Mononuclear cell (primary cell): ENCODE data around the gene NSUN2. TPM values are rescaled to one million over a fixed set of nuclear protein-coding genes. Genes with fewer than 3 reads are reported as not detected.
"Not testable (repeated sequence)": the region's sequence is repeated elsewhere in the genome, so short reads cannot be mapped to it uniquely, and the experiment has no call there.

ENCODE experiments used
- H3K27me3 ChIP-seq: 2 replicates; pipeline ENCODE4 v1.6.0; 2011; ENCODE audit warnings: low read length, control low read depth; ENCODE audit not compliant: insufficient read depth
- H3K4me1 ChIP-seq: 2 replicates; pipeline ENCODE4 v1.5.1; 2011; ENCODE audit warnings: mild to moderate bottlenecking, low read length, control low read depth; ENCODE audit not compliant: insufficient read depth
- H3K4me3 ChIP-seq: 2 replicates; pipeline ENCODE4 v1.5.1; 2011; ENCODE audit warnings: mild to moderate bottlenecking, low read length, moderate library complexity
- H3K9me3 ChIP-seq: 2 replicates; pipeline ENCODE4 v1.5.1; 2011; ENCODE audit warnings: low read depth, mild to moderate bottlenecking, control low read depth, low read length
- total RNA-seq: library from RNA; depleted of rRNA; stranded (reverse); fragments of >200 nt; gene quantifications from one replicate; pipeline ENCODE4 v1.2.3, GENCODE V29; 2012

The NSUN2 gene
- 36.0 TPM for total RNA-seq

- peak within 1 kb of the TSS; percentile 84 for H3K4me3 ChIP-seq
- peaks cover 45% of the 10 kb centered on the region for H3K4me1 ChIP-seq
- no peaks in the 10 kb centered on the region for H3K9me3 ChIP-seq
Observed at GRCh38 chr5:6632888-6633468, at the start of gene NSUN2, which contains the start of gene SRD5A1. Gene NSUN2, minus strand, starts transcription at chr5:6633044. Its CDS starts 65 bp downstream, at chr5:6632979. Gene SRD5A1, plus strand, starts transcription at chr5:6633440. Its CDS starts 137 bp downstream, at chr5:6633577.

DNA sequence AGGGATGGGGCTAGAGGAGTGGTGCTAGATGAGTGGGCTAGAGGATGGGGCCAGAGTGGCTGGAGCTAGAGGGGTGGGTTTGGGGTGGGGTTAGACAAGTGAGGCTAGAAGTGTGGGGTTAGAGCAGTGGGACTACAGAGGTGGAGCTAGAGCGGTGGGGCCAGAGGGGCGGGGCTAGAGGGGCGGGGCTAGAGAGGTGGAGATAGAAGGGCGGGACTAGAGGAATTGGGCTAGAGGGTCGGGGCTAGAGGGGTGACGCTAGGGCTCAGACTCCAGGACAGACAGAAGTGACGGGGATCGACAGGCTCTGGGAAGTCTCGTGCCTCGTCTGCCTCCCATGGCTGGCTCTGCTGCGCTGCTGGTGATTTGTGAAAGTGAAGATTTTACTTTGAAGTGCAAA lies 49.4 kb upstream of the NSUN2 start:
- no peak overlapping the region for H3K4me3 ChIP-seq
- no peaks in the 10 kb centered on the region for H3K4me1 ChIP-seq
- H3K9me3 ChIP-seq, result no peaks in the 10 kb centered on the region
- H3K27me3 ChIP-seq, result peaks cover 27% of the 10 kb centered on the region

More at GRCh38 chr5:6632888-6633468, at the start of gene NSUN2, which contains the start of gene SRD5A1:
- H3K27me3 ChIP-seq, result no peaks in the 10 kb centered on the region

DNA sequence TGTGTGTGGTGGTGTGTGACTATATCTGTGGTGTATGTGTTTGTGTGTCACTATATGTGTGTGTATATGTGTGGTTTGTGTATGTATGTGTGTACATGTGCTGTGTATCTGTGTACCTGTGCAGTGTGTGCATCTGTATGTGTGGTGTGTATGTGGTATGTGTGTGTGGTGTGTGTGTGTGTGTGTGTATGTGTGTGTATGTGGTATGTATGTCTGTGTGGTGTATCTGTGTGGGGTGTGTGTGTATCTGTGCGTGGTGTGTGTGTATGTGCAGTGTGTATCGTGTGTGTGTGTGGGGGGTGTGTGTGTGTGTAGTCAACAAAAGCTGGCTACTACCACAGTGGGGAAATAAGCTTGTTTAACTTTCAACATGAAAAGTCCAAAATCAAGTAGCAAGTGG lies 48.8 kb upstream of the NSUN2 start:
- H3K27me3 ChIP-seq, result peaks cover 21% of the 10 kb centered on the region
- no peaks in the 10 kb centered on the region for H3K9me3 ChIP-seq
- H3K4me3 ChIP-seq, result no peak overlapping the region
- H3K4me1 ChIP-seq, result no peaks in the 10 kb centered on the region

- Histone ChIP-seq H3K4me3 (no peak overlapping the region), H3K27me3 (peaks cover 14% of the 10 kb centered on the region), H3K4me1 (no peaks in the 10 kb centered on the region), H3K9me3 (no peaks in the 10 kb centered on the region)
Observed at GRCh38 chr5:6680922-6681321, 48.1 kb upstream of the NSUN2 start.

DNA sequence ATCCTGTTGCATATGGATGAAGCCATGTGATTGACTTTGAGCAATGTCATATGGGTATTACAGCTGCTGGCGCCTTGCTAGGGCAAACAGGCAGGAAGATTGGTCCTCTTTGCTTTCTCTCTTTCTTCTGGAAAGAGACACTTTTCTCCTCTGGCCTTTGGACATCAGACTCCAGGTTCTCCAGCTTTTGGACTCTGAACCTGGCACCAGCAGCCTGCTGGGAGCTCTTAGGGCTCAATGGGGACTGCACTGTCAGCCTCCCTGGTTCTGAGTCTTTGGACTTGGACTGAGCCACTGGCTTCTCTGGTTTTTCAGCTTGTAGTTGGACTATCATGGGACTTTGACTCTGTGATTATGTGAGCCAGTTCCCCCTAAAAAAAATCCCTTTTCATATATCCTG lies 45.5 kb upstream of the NSUN2 start:
- no peak overlapping the region for H3K4me3 ChIP-seq
- H3K27me3 ChIP-seq, result peaks cover 6% of the 10 kb centered on the region
- no peaks in the 10 kb centered on the region for H3K9me3 ChIP-seq
- H3K4me1 ChIP-seq, result no peaks in the 10 kb centered on the region

- Histone ChIP-seq H3K27me3 (no peaks in the 10 kb centered on the region), H3K4me3 (no peak overlapping the region), H3K4me1 (no peaks in the 10 kb centered on the region), H3K9me3 (no peaks in the 10 kb centered on the region)
Observed at GRCh38 chr5:6676702-6677101, 43.9 kb upstream of the NSUN2 start.

GRCh38 chr5:6675784-6676491 lies 43.1 kb upstream of the NSUN2 start:
- H3K9me3 ChIP-seq, result no peaks in the 10 kb centered on the region
- no peak overlapping the region for H3K4me3 ChIP-seq
- no peaks in the 10 kb centered on the region for H3K4me1 ChIP-seq
- H3K27me3 ChIP-seq, result no peaks in the 10 kb centered on the region

DNA sequence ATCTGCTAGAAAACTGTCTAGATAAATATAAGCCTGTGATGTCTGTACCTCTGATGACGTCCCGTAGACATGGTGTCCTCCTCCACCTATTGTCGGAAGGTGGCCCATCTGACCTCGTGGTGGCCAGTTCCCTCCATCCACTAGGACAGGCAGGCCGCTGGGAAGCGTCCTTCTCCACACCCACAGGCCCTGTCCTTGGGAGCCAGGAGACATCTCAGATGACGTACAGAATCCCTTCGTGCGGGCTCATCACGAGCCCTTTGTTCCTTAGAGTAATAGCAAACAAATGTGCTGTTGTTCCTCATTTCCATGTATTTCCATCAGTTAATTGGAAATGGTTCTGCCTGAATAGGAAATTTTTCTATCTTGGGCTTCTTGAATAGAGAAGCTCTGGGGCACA lies 42.0 kb upstream of the NSUN2 start:
- no peaks in the 10 kb centered on the region for H3K27me3 ChIP-seq
- H3K4me1 ChIP-seq, result no peaks in the 10 kb centered on the region
- no peak overlapping the region for H3K4me3 ChIP-seq
- H3K9me3 ChIP-seq, result no peaks in the 10 kb centered on the region

GRCh38 chr5:6674421-6674820 lies 41.6 kb upstream of the NSUN2 start:
- Histone ChIP-seq H3K9me3 (no peaks in the 10 kb centered on the region), H3K27me3 (no peaks in the 10 kb centered on the region), H3K4me1 (no peaks in the 10 kb centered on the region), H3K4me3 (no peak overlapping the region)

GRCh38 chr5:6673963-6674362 lies 41.1 kb upstream of the NSUN2 start:
- Histone ChIP-seq H3K9me3 (no peaks in the 10 kb centered on the region), H3K4me1 (no peaks in the 10 kb centered on the region), H3K4me3 (no peak overlapping the region), H3K27me3 (no peaks in the 10 kb centered on the region)

GRCh38 chr5:6673031-6673430 lies 40.2 kb upstream of the NSUN2 start:
- H3K4me3 ChIP-seq, result no peak overlapping the region
- no peaks in the 10 kb centered on the region for H3K27me3 ChIP-seq
- no peaks in the 10 kb centered on the region for H3K9me3 ChIP-seq
- no peaks in the 10 kb centered on the region for H3K4me1 ChIP-seq

- H3K9me3 ChIP-seq, H3K27me3 ChIP-seq, H3K4me3 ChIP-seq, H3K4me1 ChIP-seq: not testable (repeated sequence)
Observed at GRCh38 chr5:6668717-6669116, 35.9 kb upstream of the NSUN2 start.

DNA sequence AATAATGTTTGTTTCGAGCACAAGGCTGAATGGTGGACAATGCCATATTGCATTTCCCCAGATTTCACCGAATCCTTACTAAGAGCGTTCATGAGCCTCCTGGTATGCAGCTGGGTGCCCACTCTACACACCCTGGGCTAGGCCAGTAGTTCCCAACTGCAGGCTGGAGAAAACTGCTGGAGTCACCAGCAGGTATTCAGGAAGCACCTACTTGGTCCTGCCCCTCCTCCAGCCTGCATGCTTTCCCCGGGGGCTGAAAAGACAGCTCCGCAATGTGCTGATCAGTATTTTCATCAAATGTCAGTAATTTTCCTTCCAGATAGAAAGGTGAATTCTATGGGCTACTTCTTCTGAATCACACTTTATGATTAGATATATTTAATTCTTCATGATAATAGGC lies 34.8 kb upstream of the NSUN2 start:
- H3K4me1 ChIP-seq, result no peaks in the 10 kb centered on the region
- H3K27me3 ChIP-seq, result no peaks in the 10 kb centered on the region
- H3K4me3 ChIP-seq, result no peak overlapping the region
- no peaks in the 10 kb centered on the region for H3K9me3 ChIP-seq

DNA sequence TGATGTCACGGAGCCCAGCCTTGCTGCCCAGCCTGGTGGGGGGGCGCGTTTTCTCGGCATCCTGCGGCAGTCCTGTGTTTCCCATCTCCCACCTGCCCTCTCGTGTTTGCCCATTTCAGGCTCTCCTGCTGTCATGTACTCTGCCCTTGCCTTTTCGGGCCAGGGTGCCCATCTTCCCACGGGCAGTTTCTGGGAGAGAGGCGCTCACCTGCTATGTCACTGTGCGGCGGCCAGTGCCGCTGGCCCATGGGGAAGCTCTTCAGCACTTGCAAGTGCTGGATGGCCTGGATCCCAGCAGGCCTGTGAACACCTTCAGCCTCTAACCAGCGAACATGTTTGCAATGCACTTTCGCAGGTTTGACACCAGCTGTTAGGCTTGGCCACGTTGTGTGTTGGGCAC lies 33.9 kb upstream of the NSUN2 start:
- H3K27me3 ChIP-seq, result no peaks in the 10 kb centered on the region
- H3K4me1 ChIP-seq, result no peaks in the 10 kb centered on the region
- no peak overlapping the region for H3K4me3 ChIP-seq
- no peaks in the 10 kb centered on the region for H3K9me3 ChIP-seq

GRCh38 chr5:6660688-6661087 lies 27.8 kb upstream of the NSUN2 start:
- peaks cover 14% of the 10 kb centered on the region for H3K9me3 ChIP-seq
- H3K4me1 ChIP-seq, result peaks cover 5% of the 10 kb centered on the region
- H3K27me3 ChIP-seq, result no peaks in the 10 kb centered on the region
- H3K4me3 ChIP-seq, result no peak overlapping the region
